ENCODE measurements around the gene TOMM34.
A peak's percentile ranks its signal among the peaks of the same experiment; 100 is the strongest.

Gene TOMM34

DNA sequence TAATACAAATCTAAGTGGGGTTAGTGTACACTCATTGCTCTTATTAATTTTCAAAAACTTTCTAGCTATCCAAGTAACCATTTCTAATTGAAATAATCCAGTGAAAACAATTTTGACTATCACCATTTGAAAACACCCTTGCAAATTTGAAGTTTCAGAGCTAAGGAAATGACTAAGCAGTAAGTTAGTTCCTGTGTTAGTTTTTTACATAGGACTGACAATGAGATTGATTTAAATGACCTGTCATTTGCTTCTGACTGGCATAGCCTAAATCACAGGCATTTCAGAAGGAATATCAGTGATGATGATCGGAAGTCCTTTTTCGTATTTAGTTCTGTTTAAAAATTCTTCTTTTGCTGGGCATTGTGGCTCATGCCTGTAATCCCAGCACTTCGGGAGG is 33.1 kb upstream of the TOMM34 start:
- H3K27me3 ChIP-seq (ENCODE audit: insufficient read depth, low read depth) = no peaks in the 10 kb centered on the region
- H3K79me2 ChIP-seq (ENCODE audit: insufficient read depth, low read depth) = peaks cover 49% of the 10 kb centered on the region
- peaks cover 16% of the 10 kb centered on the region; the same call in 1 of the 2 replicates for H3K36me3 ChIP-seq (ENCODE audit: insufficient read depth)
- no peak overlapping the region for H2AFZ ChIP-seq (ENCODE audit: low read depth)
- H3K9ac ChIP-seq = no peak overlapping the region
- H3K4me3 ChIP-seq (IDR thresholded peaks at IDR 0.05; ENCODE audit: insufficient read depth, low read depth, low read length) = no peak overlapping the region
- 0 out of 2 replicates have a peak overlapping the region, but pooled peaks have one; percentile 0 for H3K4me2 ChIP-seq
- TF ChIP-seq, protein P1, sequence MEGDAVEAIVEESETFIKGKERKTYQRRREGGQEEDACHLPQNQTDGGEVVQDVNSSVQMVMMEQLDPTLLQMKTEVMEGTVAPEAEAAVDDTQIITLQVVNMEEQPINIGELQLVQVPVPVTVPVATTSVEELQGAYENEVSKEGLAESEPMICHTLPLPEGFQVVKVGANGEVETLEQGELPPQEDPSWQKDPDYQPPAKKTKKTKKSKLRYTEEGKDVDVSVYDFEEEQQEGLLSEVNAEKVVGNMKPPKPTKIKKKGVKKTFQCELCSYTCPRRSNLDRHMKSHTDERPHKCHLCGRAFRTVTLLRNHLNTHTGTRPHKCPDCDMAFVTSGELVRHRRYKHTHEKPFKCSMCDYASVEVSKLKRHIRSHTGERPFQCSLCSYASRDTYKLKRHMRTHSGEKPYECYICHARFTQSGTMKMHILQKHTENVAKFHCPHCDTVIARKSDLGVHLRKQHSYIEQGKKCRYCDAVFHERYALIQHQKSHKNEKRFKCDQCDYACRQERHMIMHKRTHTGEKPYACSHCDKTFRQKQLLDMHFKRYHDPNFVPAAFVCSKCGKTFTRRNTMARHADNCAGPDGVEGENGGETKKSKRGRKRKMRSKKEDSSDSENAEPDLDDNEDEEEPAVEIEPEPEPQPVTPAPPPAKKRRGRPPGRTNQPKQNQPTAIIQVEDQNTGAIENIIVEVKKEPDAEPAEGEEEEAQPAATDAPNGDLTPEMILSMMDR (conservative IDR thresholded peaks at IDR 0.05; ENCODE audit: low read depth, low read length) = no peak
- 0 out of 2 replicates have a peak overlapping the region, but pooled peaks have one; percentile 9 for H3K27ac ChIP-seq
- no peaks in the 10 kb centered on the region for H4K20me1 ChIP-seq (ENCODE audit: insufficient read depth)
- peaks cover 64% of the 10 kb centered on the region for H3K4me1 ChIP-seq (ENCODE audit: low read depth, poor library complexity, severe bottlenecking)

DNA sequence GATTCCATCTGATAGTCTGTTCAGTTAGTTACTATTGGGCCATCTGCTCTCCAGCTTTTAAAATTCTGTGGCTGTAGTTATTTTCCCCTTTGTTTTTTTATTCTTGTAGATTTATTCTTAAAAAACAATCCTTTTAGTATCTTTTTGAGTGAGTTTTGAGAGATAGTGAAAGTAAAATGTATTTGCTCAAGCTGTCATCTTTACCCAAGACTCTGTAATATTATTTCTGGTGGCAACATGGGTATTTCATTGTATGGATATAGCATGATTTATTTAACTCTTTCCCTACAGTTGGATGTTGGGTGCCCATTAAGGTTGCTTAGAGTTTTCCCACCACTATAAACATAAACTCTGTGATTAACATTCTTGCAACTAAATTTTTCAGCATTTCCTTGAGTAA is 30.8 kb upstream of the TOMM34 start:
- Histone ChIP-seq H3K9ac (peak overlapping the region; percentile 31; the same call in 1 of the 2 replicates), H2AFZ (ENCODE audit: low read depth) (no peak overlapping the region), H3K27me3 (ENCODE audit: insufficient read depth, low read depth) (no peaks in the 10 kb centered on the region), H4K20me1 (ENCODE audit: insufficient read depth) (no peaks in the 10 kb centered on the region), H3K27ac (peak overlapping the region; percentile 69), H3K4me2 (peak overlapping the region; percentile 97), H3K79me2 (ENCODE audit: insufficient read depth, low read depth) (peaks cover 49% of the 10 kb centered on the region), H3K36me3 (ENCODE audit: insufficient read depth) (peaks cover 15% of the 10 kb centered on the region; the same call in 1 of the 2 replicates), H3K4me3 (IDR thresholded peaks at IDR 0.05; ENCODE audit: insufficient read depth, low read depth, low read length) (no peak overlapping the region), H3K4me1 (ENCODE audit: low read depth, poor library complexity, severe bottlenecking) (peaks cover 64% of the 10 kb centered on the region)
- TF ChIP-seq, protein P1 (conservative IDR thresholded peaks at IDR 0.05; ENCODE audit: low read depth, low read length) = no peak

DNA sequence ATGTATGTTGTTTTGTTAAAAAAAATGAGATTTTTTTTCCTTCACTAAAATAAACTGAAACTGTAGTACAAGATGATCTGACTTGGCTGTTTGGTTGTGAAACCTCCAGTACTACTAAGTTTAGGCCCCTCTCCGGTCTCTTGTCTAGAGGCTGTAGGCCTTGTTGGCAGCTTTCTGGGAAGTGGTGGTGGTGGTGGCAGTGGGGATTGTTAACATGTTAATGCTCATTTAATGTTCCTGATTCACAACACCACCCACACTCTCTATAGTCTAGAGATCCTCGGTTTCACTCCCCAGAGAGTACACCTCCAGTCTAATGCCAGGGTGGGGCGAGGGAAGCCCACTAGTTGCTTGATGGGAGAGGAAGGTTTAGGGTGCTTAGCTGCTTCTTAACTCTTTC is 30.2 kb upstream of the TOMM34 start:
- Histone ChIP-seq H3K4me3 (IDR thresholded peaks at IDR 0.05; ENCODE audit: insufficient read depth, low read depth, low read length) (no peak overlapping the region), H3K27me3 (ENCODE audit: insufficient read depth, low read depth) (no peaks in the 10 kb centered on the region), H4K20me1 (ENCODE audit: insufficient read depth) (no peaks in the 10 kb centered on the region), H2AFZ (ENCODE audit: low read depth) (no peak overlapping the region), H3K4me2 (peak overlapping the region; percentile 97), H3K4me1 (ENCODE audit: low read depth, poor library complexity, severe bottlenecking) (peaks cover 69% of the 10 kb centered on the region), H3K36me3 (ENCODE audit: insufficient read depth) (peaks cover 13% of the 10 kb centered on the region; the same call in 1 of the 2 replicates), H3K79me2 (ENCODE audit: insufficient read depth, low read depth) (peaks cover 49% of the 10 kb centered on the region), H3K9ac (peak overlapping the region; percentile 31; the same call in 1 of the 2 replicates), H3K27ac (peak overlapping the region; percentile 69)
- TF ChIP-seq, protein P1 (conservative IDR thresholded peaks at IDR 0.05; ENCODE audit: low read depth, low read length) = no peak

DNA sequence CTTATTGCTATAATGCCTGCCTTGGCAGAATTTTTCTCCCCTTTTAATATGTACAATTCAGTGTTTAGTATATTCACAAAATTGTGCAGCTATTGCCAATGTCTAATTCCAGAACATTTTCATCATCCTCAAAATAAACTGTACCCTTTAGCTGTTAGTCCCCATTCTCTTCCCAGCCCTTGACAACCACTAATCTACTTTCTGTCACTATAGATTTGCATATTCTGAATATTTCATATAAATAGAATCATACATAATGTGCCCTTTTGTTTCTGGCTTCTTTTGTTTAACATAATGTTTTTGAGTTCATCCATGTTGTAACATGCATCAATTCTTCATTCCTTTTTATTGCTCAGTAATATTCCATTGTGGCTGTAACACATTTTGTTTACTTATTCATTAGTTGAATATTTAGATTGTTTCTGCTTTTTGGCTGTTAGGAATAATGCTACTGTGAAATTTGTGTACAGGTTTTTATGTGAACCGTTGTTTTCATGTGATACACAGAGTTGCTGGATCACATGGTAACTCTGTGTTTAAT is 28.5 kb upstream of the TOMM34 start:
- TF ChIP-seq, protein P1 (conservative IDR thresholded peaks at IDR 0.05; ENCODE audit: low read depth, low read length) = no peak
- H3K4me2 ChIP-seq = no peak overlapping the region
- H3K36me3 ChIP-seq (ENCODE audit: insufficient read depth) = peaks cover 9% of the 10 kb centered on the region; the same call in 1 of the 2 replicates
- no peak overlapping the region for H3K4me3 ChIP-seq (IDR thresholded peaks at IDR 0.05; ENCODE audit: insufficient read depth, low read depth, low read length)
- H3K79me2 ChIP-seq (ENCODE audit: insufficient read depth, low read depth) = peaks cover 48% of the 10 kb centered on the region
- no peaks in the 10 kb centered on the region for H4K20me1 ChIP-seq (ENCODE audit: insufficient read depth)
- H3K9ac ChIP-seq = no peak overlapping the region
- H3K4me1 ChIP-seq (ENCODE audit: low read depth, poor library complexity, severe bottlenecking) = peaks cover 63% of the 10 kb centered on the region
- no peak overlapping the region for H2AFZ ChIP-seq (ENCODE audit: low read depth)
- no peaks in the 10 kb centered on the region for H3K27me3 ChIP-seq (ENCODE audit: insufficient read depth, low read depth)
- no peak overlapping the region for H3K27ac ChIP-seq
